Inflammatory macrophage (primary cell): ENCODE measurements around the gene HSD17B4.
"Not testable (repeated sequence)": the region's sequence is repeated elsewhere in the genome, so short reads cannot be mapped to it uniquely, and the experiment has no call there.

ENCODE experiments used
- DNase-seq, 2 donors: peaks; one replicate each; pipeline ENCODE4 v3.0.0-alpha.2; 2020 to 2022

HSD17B4 gene

GRCh38 chr5:119483155-119483554, 30.9 kb downstream of the HSD17B4 start:
- no peak for DNase-seq

- no peak for DNase-seq
Observed at GRCh38 chr5:119484884-119485283, 32.6 kb downstream of the HSD17B4 start.

GRCh38 chr5:119501671-119502179, 49.4 kb downstream of the HSD17B4 start:
- no peak for DNase-seq

- not testable (repeated sequence) for DNase-seq
Observed at GRCh38 chr5:119503939-119504338, 51.6 kb downstream of the HSD17B4 start.

GRCh38 chr5:119512277-119512676, 60.0 kb downstream of the HSD17B4 start:
- no peak for DNase-seq

- no peak for DNase-seq
Observed at GRCh38 chr5:119515192-119515591, 62.9 kb downstream of the HSD17B4 start.

GRCh38 chr5:119517115-119517514, 64.8 kb downstream of the HSD17B4 start:
- not testable (repeated sequence) for DNase-seq

GRCh38 chr5:119521232-119521631, 68.9 kb downstream of the HSD17B4 start:
- DNase-seq: no peak

GRCh38 chr5:119522841-119523240, 70.5 kb downstream of the HSD17B4 start:
- DNase-seq: no peak

- DNase-seq: no peak
Observed at GRCh38 chr5:119524485-119524884, 72.2 kb downstream of the HSD17B4 start.

- DNase-seq: no peak
Observed at GRCh38 chr5:119527351-119527750, 75.1 kb downstream of the HSD17B4 start.

GRCh38 chr5:119529811-119530210, 77.5 kb downstream of the HSD17B4 start:
- DNase-seq: no peak

- no peak for DNase-seq
Observed at GRCh38 chr5:119532637-119533036, 80.3 kb downstream of the HSD17B4 start.

GRCh38 chr5:119537704-119538103, 85.4 kb downstream of the HSD17B4 start:
- no peak for DNase-seq

GRCh38 chr5:119541716-119542115, 89.4 kb downstream of the HSD17B4 start:
- DNase-seq: no peak

- DNase-seq: no peak
Observed at GRCh38 chr5:119551819-119552218, 99.5 kb downstream of the HSD17B4 start.

GRCh38 chr5:119554597-119554996, 102.3 kb downstream of the HSD17B4 start:
- DNase-seq: no peak

- no peak for DNase-seq
Observed at GRCh38 chr5:119570910-119571309, 118.6 kb downstream of the HSD17B4 start.

- DNase-seq: peak; percentile 46 to 52
Observed at GRCh38 chr5:119578937-119579336, 126.6 kb downstream of the HSD17B4 start.

- DNase-seq: no peak
Observed at GRCh38 chr5:119582987-119583386, 130.7 kb downstream of the HSD17B4 start.

GRCh38 chr5:119583684-119584083, 131.4 kb downstream of the HSD17B4 start:
- DNase-seq: no peak
